EH (cell line): ENCODE results near the gene FIBCD1.
A peak's percentile ranks its signal among the peaks of the same experiment; 100 is the strongest.

Experiments used
- DNase-seq: peaks from one replicate; pipeline ENCODE4 v3.0.0-alpha.2; 2015; ENCODE audit warnings: low read depth

Gene FIBCD1, protein sequence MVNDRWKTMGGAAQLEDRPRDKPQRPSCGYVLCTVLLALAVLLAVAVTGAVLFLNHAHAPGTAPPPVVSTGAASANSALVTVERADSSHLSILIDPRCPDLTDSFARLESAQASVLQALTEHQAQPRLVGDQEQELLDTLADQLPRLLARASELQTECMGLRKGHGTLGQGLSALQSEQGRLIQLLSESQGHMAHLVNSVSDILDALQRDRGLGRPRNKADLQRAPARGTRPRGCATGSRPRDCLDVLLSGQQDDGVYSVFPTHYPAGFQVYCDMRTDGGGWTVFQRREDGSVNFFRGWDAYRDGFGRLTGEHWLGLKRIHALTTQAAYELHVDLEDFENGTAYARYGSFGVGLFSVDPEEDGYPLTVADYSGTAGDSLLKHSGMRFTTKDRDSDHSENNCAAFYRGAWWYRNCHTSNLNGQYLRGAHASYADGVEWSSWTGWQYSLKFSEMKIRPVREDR

DNA sequence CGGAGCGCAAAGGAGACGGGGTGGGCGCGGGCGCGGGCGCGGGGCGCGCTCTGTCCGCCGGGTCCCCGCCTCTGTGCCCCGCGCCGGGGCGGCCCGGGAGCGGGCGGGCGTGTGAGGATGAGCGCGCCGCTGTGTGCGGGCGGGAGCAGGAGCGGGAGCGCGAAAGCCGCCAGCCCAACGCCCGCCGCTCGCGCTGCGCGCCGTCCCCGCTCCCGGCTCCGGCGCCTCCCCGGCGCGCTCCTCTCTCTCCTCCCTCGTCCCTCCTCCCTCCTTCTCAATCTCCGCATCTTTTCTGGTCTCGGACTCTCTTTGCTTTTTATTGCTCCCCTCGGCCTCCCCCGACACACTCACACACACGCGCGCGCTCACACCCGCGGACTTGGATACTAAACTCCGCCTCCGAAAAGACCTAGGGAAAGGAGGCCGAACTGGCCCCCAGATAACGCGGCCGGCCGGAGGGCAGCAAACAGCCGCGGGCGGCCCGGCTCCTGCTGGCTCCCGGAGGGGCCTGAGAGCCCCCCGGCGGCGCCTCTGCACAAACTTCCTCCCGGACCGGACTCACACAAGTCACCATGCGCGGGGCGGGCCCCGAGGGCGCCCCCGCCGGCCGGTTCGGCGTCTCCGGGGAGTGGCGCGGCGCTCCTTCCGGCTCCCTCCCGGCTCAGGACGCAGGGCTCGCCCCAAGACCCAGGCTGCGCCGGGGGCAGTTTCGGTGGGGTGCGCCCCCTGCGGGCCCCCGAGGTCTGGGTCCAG is at the start of gene FIBCD1:
Gene FIBCD1 (minus strand): TSS at position 596 of the 753 bp plus-strand sequence. CDS start 640 bp downstream, outside the sequence.
- DNase-seq: peak; percentile 45

- no peak for DNase-seq
These were observed 49.3 kb upstream of the FIBCD1 start for GRCh38 chr9:130988400-130988747.

DNA sequence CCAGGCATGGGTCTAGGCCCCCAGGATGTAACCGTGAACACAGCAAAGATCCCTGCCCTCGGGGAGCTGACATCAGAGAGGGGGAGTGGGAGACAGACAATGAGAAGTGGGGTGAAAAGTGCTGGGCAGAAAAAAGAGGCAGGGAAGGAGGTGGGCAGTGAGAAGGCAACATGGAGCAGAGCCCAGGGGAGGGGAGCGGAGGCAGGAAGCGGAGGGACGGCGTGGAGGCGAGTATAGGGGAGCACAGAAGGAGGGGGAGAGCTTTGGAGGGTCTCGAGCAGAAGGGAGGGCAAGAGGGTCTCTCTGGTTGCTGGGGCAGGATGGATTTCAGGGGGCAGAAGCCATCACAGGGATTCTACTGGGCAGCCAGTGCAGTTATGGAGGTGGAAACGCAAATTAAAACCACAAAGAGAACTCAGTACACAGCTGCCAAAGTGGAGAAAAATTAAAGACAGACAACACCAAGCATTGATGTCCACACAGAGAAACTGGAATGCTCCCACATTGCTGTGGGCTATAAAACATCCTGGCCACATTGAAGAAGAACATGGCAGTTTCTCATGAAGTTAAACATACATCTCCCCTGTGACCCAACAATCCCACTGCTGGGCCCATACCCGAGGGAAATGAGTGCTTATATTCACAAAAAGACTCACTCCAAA is 48.8 kb upstream of the FIBCD1 start:
- DNase-seq: peak; percentile 9

DNA sequence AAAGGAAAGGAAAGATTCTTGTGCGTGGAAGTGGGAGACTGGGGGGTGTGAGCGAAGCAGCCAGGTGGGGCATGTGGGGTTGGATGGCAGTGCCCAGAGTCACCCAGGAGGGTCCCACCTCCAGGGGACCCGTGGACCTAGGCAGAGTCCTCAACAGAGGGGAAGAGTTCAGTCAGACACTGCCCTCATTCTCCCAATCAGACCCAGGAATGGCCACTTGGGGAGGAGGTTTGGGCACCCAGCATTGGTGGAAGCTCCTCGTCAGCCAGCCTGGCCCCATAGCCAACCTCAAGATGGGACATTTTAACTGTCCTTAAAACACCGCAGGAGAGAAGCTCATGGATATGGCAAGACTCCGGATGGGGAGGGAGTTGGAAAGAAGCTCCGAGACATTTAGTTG is 48.0 kb upstream of the FIBCD1 start:
- no peak for DNase-seq

- DNase-seq: no peak
These were observed 47.4 kb upstream of the FIBCD1 start for GRCh38 chr9:130986356-130986965.

- no peak for DNase-seq
These were observed 46.6 kb upstream of the FIBCD1 start for GRCh38 chr9:130985606-130986162.

DNA sequence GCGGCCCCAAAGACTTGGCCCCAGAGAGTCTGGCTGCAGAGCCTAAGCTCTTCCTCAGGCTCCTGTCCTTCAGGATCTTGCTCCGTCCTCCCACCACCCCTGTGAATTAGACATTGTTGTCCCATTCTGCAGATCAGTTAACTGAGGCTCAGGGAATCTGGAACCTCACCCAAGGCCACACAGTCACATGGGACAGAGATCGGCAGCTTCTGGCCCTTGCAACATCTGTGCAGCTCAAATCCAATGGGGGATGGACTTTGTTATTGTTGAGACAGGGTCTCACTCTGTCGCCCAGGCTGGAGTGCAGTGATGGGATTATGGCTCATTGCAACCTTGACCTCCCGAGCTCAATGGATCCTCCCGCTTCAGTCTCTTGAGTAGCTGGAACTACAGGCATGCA is 46.0 kb upstream of the FIBCD1 start:
- DNase-seq: no peak

DNA sequence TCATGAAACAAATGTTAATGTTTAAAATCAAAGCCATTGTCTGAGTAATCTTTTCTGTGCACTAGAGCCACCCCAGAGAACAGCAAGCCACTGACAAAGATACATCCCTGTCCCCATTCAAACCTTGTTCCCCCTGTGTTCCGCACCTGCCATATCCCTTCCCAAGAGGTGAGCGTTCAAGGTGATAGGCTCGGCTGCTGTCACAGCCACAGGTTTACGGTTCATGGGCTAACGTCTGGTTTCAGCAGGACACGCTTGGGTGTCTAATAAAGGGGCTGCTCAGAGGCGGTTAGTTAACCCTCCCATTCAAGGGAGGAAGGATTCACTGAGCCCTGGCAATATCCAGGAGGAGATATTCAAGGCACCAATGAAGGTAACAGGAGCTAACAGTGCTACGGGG is 45.5 kb upstream of the FIBCD1 start:
- DNase-seq: no peak

DNA sequence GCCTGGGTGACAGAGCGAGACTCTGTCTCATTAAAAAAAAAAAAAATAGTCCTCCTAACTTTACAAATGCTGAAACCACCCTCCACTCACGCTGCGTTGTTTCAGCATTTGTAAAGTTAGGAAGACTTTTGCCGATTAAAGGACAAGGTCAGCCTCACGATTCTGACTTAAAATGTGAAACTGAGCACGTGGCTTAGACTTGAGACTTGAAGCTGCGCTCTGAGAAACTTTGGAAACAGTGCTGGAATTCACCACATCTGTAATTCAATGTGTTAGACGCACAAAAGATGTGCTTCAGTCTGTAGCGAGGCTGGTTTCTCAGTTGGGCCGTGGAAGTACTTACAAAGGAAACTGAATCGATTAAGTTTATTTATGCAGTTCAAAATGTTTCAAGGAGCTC is 44.9 kb upstream of the FIBCD1 start:
- DNase-seq: no peak

- no peak for DNase-seq
These were observed 44.3 kb upstream of the FIBCD1 start for GRCh38 chr9:130983359-130983670.

GRCh38 chr9:130982636-130983358 is 43.8 kb upstream of the FIBCD1 start:
- DNase-seq: no peak

DNA sequence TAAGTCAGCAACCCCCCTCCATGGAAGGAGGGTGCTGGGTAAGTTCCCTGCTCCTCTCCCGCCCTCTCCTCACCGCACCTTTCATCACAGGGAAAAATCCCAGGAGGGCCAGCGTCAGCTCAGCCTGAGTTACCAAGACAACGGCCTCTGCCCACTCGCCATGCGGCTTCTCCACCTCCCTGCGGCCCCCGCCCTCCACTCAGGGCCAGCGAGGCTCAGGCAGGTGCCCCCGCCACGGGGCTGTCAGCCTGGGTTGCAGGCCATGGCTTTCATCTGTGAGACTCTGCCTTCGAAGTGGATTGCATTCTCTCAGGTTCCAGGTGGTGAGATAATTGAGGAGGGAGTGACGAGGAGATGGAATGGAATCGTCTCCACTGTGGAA is 42.7 kb upstream of the FIBCD1 start:
- DNase-seq: no peak

GRCh38 chr9:130981002-130981755 is 42.1 kb upstream of the FIBCD1 start:
- DNase-seq: no peak

DNA sequence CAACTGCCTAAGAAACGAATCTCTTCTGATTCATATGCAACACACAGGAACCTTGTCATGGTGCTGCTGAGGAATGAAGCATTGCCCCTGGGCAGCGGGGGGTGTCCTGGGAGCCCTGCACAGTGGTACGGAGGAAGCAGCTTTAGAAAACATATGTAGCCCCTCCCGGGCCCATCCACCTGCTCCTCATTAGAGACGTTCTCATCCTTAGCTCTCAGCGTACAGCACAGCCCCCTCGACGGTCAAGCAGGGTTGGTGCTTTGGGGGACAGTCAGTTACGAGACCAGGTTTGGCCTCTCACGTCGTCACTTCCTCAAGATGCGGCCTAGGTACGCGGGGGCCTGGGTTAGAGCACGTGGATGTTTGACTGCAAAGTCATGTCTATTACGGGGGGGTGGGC is 41.5 kb upstream of the FIBCD1 start:
- DNase-seq: no peak

- no peak for DNase-seq
These were observed 40.7 kb upstream of the FIBCD1 start for GRCh38 chr9:130979591-130980385.

GRCh38 chr9:130977811-130978221 is 38.8 kb upstream of the FIBCD1 start:
- DNase-seq: no peak

DNA sequence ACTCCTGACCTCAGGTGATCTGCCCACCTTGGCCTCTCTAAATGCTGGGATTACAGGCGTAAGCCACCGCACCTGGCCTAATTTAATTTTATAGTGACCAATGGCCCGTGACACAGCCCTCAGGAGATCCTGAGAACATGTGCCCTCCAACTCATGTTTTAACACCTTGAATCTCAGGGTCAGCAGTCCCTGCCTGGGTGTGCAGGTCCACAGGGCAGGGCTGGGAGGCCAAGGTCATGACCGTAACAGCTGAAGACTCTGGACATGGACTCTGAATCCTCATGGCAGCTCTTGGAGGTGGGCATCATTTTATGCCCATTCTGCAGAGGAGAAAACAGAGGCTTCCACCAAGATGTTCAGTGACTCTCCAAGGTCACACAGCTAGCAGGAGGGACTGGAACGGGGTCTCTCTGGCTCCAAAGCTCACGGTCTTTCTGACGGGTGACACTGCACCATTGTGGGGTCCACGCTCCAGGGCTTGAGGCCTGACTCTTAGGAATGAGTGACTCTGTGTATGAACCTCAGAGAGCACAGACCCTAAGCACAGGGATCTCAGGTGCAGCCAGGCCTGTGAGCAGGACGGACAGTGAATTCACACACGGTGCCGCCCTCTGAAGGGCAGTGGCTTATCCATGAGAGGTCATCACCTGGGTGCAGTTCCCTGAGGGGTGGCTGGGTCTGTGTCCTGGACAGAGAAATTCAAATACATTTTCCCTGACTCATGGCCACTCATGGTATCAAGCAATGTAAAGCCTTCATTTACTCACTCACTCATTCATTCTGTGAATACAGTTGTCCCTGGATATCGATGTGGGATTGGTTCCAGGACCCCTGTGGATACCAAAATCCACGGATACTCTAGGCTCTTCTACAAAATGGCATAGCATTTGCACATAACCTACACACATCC is 37.1 kb upstream of the FIBCD1 start:
- DNase-seq: no peak

DNA sequence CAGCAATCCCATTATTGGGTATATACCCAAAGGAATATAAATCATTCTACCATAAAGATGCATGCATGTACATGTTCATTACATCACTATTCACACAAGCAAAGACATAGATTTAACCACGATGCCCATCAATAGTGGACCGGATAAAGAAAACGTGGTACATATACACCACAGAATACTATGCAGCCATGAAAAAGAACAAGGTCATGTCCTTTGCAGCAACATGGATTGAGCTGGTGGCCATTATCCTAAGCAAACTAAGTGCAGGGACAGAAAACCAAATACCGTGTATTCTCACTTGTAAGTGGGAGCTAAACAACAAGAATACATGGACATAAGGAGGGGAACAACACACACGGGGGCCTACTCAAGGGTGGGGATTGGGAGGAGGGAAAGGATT is 36.1 kb upstream of the FIBCD1 start:
- DNase-seq: no peak

GRCh38 chr9:130974697-130975096 is 35.6 kb upstream of the FIBCD1 start:
- DNase-seq: no peak
